GM23338 (cell line): Measurements from ENCODE around the gene SOS1.

Source experiments
- CTCF ChIP-seq, 2 experiments: fragments of 200-600 bp in 1 of 2; sonication (generic) in 1 of 2; conservative IDR thresholded peaks; 2 replicates each; pipeline versions ENCODE4 v1.5.1 to v1.6.1; 2016 to 2017; ENCODE audit warnings: antibody characterized with exemption in 2 of 2, low read depth in 2 of 2, mild to moderate bottlenecking in 2 of 2, moderate library complexity in 1 of 2
- EZH2 ChIP-seq: fragments of 200-600 bp; sonication (generic); IDR thresholded peaks from one replicate; pipeline ENCODE4 v1.8.0; 2017; ENCODE audit warnings: antibody characterized with exemption, mild to moderate bottlenecking, low read depth; ENCODE audit not compliant: unreplicated experiment
- EZH2phosphoT487 ChIP-seq: fragments of 200-600 bp; sonication (generic); IDR thresholded peaks from one replicate; pipeline ENCODE4 v1.8.1; 2018; ENCODE audit warnings: antibody characterized with exemption; ENCODE audit not compliant: unreplicated experiment
- ZNF331 ChIP-seq: fragments of 250-450 bp; sonication (Bioruptor Pico); IDR thresholded peaks from 2 replicates; pipeline ENCODE4 v1.5.0; 2020; ENCODE audit warnings: low read depth, mild to moderate bottlenecking, moderate library complexity
- TF ChIP-seq, protein P1 (sequence below): IDR thresholded peaks from 2 replicates; pipeline ENCODE4 v1.6.1; 2016; ENCODE audit warnings: antibody characterized with exemption
- TF ChIP-seq, protein P2 (sequence below): IDR thresholded peaks from one replicate; pipeline ENCODE4 v1.6.1; 2018; ENCODE audit warnings: antibody characterized with exemption; ENCODE audit not compliant: unreplicated experiment

GRCh38 chr2:39140322-39140847, 19.5 kb upstream of the SOS1 start:
- TF ChIP-seq ZNF331 (no peak), CTCF (conservative IDR thresholded peaks at IDR 0.05; ENCODE audit: low read depth in 2 of 2) (no peak), EZH2phosphoT487 (no peak), EZH2 (no peak)
- TF ChIP-seq, protein P1, sequence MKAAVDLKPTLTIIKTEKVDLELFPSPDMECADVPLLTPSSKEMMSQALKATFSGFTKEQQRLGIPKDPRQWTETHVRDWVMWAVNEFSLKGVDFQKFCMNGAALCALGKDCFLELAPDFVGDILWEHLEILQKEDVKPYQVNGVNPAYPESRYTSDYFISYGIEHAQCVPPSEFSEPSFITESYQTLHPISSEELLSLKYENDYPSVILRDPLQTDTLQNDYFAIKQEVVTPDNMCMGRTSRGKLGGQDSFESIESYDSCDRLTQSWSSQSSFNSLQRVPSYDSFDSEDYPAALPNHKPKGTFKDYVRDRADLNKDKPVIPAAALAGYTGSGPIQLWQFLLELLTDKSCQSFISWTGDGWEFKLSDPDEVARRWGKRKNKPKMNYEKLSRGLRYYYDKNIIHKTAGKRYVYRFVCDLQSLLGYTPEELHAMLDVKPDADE: no peak
- TF ChIP-seq, protein P2, sequence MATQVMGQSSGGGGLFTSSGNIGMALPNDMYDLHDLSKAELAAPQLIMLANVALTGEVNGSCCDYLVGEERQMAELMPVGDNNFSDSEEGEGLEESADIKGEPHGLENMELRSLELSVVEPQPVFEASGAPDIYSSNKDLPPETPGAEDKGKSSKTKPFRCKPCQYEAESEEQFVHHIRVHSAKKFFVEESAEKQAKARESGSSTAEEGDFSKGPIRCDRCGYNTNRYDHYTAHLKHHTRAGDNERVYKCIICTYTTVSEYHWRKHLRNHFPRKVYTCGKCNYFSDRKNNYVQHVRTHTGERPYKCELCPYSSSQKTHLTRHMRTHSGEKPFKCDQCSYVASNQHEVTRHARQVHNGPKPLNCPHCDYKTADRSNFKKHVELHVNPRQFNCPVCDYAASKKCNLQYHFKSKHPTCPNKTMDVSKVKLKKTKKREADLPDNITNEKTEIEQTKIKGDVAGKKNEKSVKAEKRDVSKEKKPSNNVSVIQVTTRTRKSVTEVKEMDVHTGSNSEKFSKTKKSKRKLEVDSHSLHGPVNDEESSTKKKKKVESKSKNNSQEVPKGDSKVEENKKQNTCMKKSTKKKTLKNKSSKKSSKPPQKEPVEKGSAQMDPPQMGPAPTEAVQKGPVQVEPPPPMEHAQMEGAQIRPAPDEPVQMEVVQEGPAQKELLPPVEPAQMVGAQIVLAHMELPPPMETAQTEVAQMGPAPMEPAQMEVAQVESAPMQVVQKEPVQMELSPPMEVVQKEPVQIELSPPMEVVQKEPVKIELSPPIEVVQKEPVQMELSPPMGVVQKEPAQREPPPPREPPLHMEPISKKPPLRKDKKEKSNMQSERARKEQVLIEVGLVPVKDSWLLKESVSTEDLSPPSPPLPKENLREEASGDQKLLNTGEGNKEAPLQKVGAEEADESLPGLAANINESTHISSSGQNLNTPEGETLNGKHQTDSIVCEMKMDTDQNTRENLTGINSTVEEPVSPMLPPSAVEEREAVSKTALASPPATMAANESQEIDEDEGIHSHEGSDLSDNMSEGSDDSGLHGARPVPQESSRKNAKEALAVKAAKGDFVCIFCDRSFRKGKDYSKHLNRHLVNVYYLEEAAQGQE: no peak
